Measurements from ENCODE around the gene STRA6. TPM values are rescaled to one million over a fixed set of nuclear protein-coding genes. Genes with fewer than 3 reads are reported as not detected.

Gene STRA6
- total RNA-seq, 4 donors from 2014 or later: 0.39 to 1.9 TPM; not detected in 2

- Histone ChIP-seq H3K4me1 (peaks cover 0 to 16% (median 0%) of the 10 kb centered on the region in 4 donors), H3K27me3 (no peaks in the 10 kb centered on the region), H3K27ac (no peak overlapping the region), H3K9me3 (peaks cover 0 to 3% (median 0%) of the 10 kb centered on the region in 4 donors), H3K36me3 (no peaks in the 10 kb centered on the region), H3K4me3 (no peak overlapping the region)
- no peak for TF ChIP-seq EP300 (IDR thresholded peaks at IDR 0.05)
- no peak for TF ChIP-seq POLR2A (IDR thresholded peaks at IDR 0.05)
- TF ChIP-seq CTCF (IDR thresholded peaks at IDR 0.05): no peak
- DNase-seq (ENCODE audit: low spot score in 2 of 2): no peak
- WGBS, 2 donors: 67 to 73% methylated on average over 16 of the region's 16 CpGs
These were observed 5.3 kb upstream of the STRA6 start for GRCh38 chr15:74207652-74208440.

- Histone ChIP-seq H3K27ac (no peak overlapping the region), H3K9me3 (peaks cover 0 to 3% (median 0%) of the 10 kb centered on the region in 4 donors), H3K27me3 (peaks cover 0 to 2% of the 10 kb centered on the region in 2 donors), H3K4me1 (peaks cover 0 to 26% (median 4%) of the 10 kb centered on the region in 4 donors), H3K36me3 (no peaks in the 10 kb centered on the region), H3K4me3 (no peak overlapping the region)
- TF ChIP-seq EP300 (IDR thresholded peaks at IDR 0.05) (no peak), CTCF (IDR thresholded peaks at IDR 0.05) (no peak), POLR2A (IDR thresholded peaks at IDR 0.05) (no peak)
- 56 to 59% methylated on average over 4 to 6 of the region's 6 CpGs for WGBS, 2 donors
- no peak for DNase-seq (ENCODE audit: low spot score in 2 of 2)
These were observed 4.3 kb upstream of the STRA6 start for GRCh38 chr15:74206801-74207281.

GRCh38 chr15:74205582-74205947, 3.0 kb upstream of the STRA6 start:
- H3K27ac ChIP-seq: no peak overlapping the region
- H3K4me3 ChIP-seq: no peak overlapping the region
- H3K27me3 ChIP-seq: peaks cover 0 to 3% of the 10 kb centered on the region in 2 donors
- DNase-seq (ENCODE audit: low spot score in 2 of 2): no peak
- H3K36me3 ChIP-seq: no peaks in the 10 kb centered on the region
- H3K4me1 ChIP-seq: peaks cover 0 to 39% (median 10%) of the 10 kb centered on the region in 4 donors
- WGBS, 2 donors: 78 to 83% methylated on average over 3 to 4 of the region's 4 CpGs
- no peaks in the 10 kb centered on the region for H3K9me3 ChIP-seq
- no peak for TF ChIP-seq EP300 (IDR thresholded peaks at IDR 0.05)
- no peak for TF ChIP-seq CTCF (IDR thresholded peaks at IDR 0.05)
- TF ChIP-seq POLR2A (IDR thresholded peaks at IDR 0.05): no peak

GRCh38 chr15:74203914-74204431, 1.4 kb upstream of the STRA6 start:
- H3K9me3 ChIP-seq: no peaks in the 10 kb centered on the region
- no peak for TF ChIP-seq CTCF (IDR thresholded peaks at IDR 0.05)
- peak in 1 of 2 donors; percentile 21 for TF ChIP-seq EP300 (IDR thresholded peaks at IDR 0.05)
- DNase-seq (ENCODE audit: low spot score in 2 of 2): peak; percentile 26 to 28
- no peaks in the 10 kb centered on the region for H3K36me3 ChIP-seq
- peaks cover 0 to 3% of the 10 kb centered on the region in 2 donors for H3K27me3 ChIP-seq
- 29 to 43% methylated on average over 9 to 10 of the region's 10 CpGs for WGBS, 2 donors
- H3K4me1 ChIP-seq: peaks cover 0 to 49% (median 13%) of the 10 kb centered on the region in 4 donors
- no peak overlapping the region for H3K4me3 ChIP-seq
- no peak overlapping the region for H3K27ac ChIP-seq
